Left ventricle myocardium superior (tissue), 1 donor: ENCODE results near the gene TUBD1. TPM values are rescaled to one million over a fixed set of nuclear protein-coding genes. Genes with fewer than 3 reads are reported as not detected.
A peak's percentile ranks its signal among the peaks of the same experiment; 100 is the strongest.
"Not testable (repeated sequence)": the region's sequence is repeated elsewhere in the genome, so short reads cannot be mapped to it uniquely, and the experiment has no call there.

Experiments used
- ATAC-seq: fragments of 200-7000 bp; cut with Tn5 transposase; one replicate; pipeline ENCODE4 v1.9.1; 2020; ENCODE audit warnings: mild to moderate bottlenecking, moderate library complexity
- DNase-seq: peaks from one replicate; pipeline ENCODE4 v3.0.0-alpha.2; 2020
- intact Hi-C: fragments of 100-400 bp; cut with micrococcal nuclease; formaldehyde crosslinking; loops from one replicate; pipeline ENCODE4 v1.11.0; 2022
- long read RNA-seq: library from polyadenylated mRNA; unstranded; transcript quantifications from one replicate; pipeline ENCODE4 v2.0.0, GENCODE V29; 2021
- total RNA-seq: library from RNA; stranded (reverse); fragmentation: NEBNext Ultra II Directional; extraction: Animal tissue kit (Norgen Biotek cat#: 25700); gene quantifications from one replicate; pipeline ENCODE4 v1.2.1, GENCODE V29; 2021
- donor health status: DM: no; HTN: yes; CAD: no; lungs with severe emphysema.

The TUBD1 gene
- 6.6 TPM for total RNA-seq
- long read RNA-seq, partial matches to known transcripts = 0 of 6 reads
- long read RNA-seq, other reads (novel, unspliced or antisense) = 5 of 6 reads

GRCh38 chr17:59892924-59893675, at the start of gene TUBD1, which contains the start of gene RPS6KB1:
TSS of gene TUBD1 (minus strand) at chr17:59892943. CDS start at chr17:59891002, 1,941 bp downstream.
TSS of gene RPS6KB1 (plus strand) at chr17:59893121. CDS start at chr17:59893185, 64 bp downstream.
- intact Hi-C loops = no loop called here
- peak; percentile 99 for ATAC-seq
- DNase-seq = peak; percentile 96

GRCh38 chr17:59941131-59941530, 48.4 kb upstream of the TUBD1 start:
- intact Hi-C loops = no loop called here
- ATAC-seq = no peak
- no peak for DNase-seq

- intact Hi-C loops, DNase-seq, ATAC-seq: not testable (repeated sequence)
Observed at GRCh38 chr17:59940697-59941096, 48.0 kb upstream of the TUBD1 start.

GRCh38 chr17:59933317-59933716, 40.6 kb upstream of the TUBD1 start:
- intact Hi-C loops, DNase-seq, ATAC-seq: not testable (repeated sequence)

- intact Hi-C loops, DNase-seq: not testable (repeated sequence)
- ATAC-seq = peak; percentile 54
Observed at GRCh38 chr17:59930768-59931167, 38.0 kb upstream of the TUBD1 start.

- DNase-seq, intact Hi-C loops, ATAC-seq: not testable (repeated sequence)
Observed at GRCh38 chr17:59930121-59930520, 37.4 kb upstream of the TUBD1 start.

GRCh38 chr17:59920637-59921036, 27.9 kb upstream of the TUBD1 start:
- intact Hi-C loops, ATAC-seq: not testable (repeated sequence)

GRCh38 chr17:59916446-59916845, 23.7 kb upstream of the TUBD1 start:
- intact Hi-C loops = no loop called here
- ATAC-seq (no peak), DNase-seq (no peak)

More at GRCh38 chr17:59920637-59921036, 27.9 kb upstream of the TUBD1 start:
- DNase-seq = not testable (repeated sequence)

- intact Hi-C loops = no loop called here
- DNase-seq (no peak), ATAC-seq (peak; percentile 38)
Observed at GRCh38 chr17:59914274-59914854, 21.6 kb upstream of the TUBD1 start.

GRCh38 chr17:59907467-59907866, 14.7 kb upstream of the TUBD1 start:
- intact Hi-C loops = no loop called here
- no peak for DNase-seq
- ATAC-seq = no peak

- DNase-seq (no peak), ATAC-seq (no peak)
- intact Hi-C loops = no loop called here
Observed at GRCh38 chr17:59903455-59903854, 10.7 kb upstream of the TUBD1 start.

- no peak for ATAC-seq
- no peak for DNase-seq
- intact Hi-C loops = no loop called here
Observed at GRCh38 chr17:59901604-59902003, 8.9 kb upstream of the TUBD1 start.

GRCh38 chr17:59899099-59899498, 6.4 kb upstream of the TUBD1 start:
- intact Hi-C loops = no loop called here
- peak; percentile 56 for ATAC-seq
- no peak for DNase-seq

GRCh38 chr17:59897090-59897489, 4.3 kb upstream of the TUBD1 start:
- DNase-seq (no peak), ATAC-seq (no peak)
- intact Hi-C loops = no loop called here

GRCh38 chr17:59893676-59894100, 945 bp upstream of the TUBD1 start:
- ATAC-seq (peak; percentile 5), DNase-seq (no peak)
- intact Hi-C loops = no loop called here

GRCh38 chr17:59892251-59892923, 356 bp downstream of the TUBD1 start:
- no peak for DNase-seq
- peak; percentile 69 for ATAC-seq
- intact Hi-C loops = no loop called here

GRCh38 chr17:59890720-59891119, 2.0 kb downstream of the TUBD1 start:
- intact Hi-C loops = no loop called here
- ATAC-seq = no peak
- no peak for DNase-seq

- DNase-seq = no peak
- intact Hi-C loops = no loop called here
Observed at GRCh38 chr17:59888145-59888750, 4.5 kb downstream of the TUBD1 start.

GRCh38 chr17:59884861-59885260, 7.9 kb downstream of the TUBD1 start:
- DNase-seq (no peak), ATAC-seq (no peak)
- intact Hi-C loops = no loop called here

More at GRCh38 chr17:59888145-59888750, 4.5 kb downstream of the TUBD1 start:
- no peak for ATAC-seq
